Body of pancreas (tissue), 4 donors: ENCODE data around the gene MACO1.

ENCODE experiments used
- POLR2A ChIP-seq, 3 donors: fragments of 450-650 bp; IDR thresholded peaks; one replicate each; pipeline ENCODE4 v1.6.1; 2016; ENCODE audit warnings: antibody characterized with exemption in 3 of 3, mild to moderate bottlenecking in 2 of 3
- TF ChIP-seq, protein P1 (sequence below), 7 experiments: fragments of 450-650 bp in 4 of 7; fragments of 200-600 bp in 3 of 7; sonication (generic) in 3 of 7; IDR thresholded peaks; one replicate each; pipeline ENCODE4 v1.5.1; 2016 to 2019; ENCODE audit warnings: antibody characterized with exemption in 7 of 7

DNA sequence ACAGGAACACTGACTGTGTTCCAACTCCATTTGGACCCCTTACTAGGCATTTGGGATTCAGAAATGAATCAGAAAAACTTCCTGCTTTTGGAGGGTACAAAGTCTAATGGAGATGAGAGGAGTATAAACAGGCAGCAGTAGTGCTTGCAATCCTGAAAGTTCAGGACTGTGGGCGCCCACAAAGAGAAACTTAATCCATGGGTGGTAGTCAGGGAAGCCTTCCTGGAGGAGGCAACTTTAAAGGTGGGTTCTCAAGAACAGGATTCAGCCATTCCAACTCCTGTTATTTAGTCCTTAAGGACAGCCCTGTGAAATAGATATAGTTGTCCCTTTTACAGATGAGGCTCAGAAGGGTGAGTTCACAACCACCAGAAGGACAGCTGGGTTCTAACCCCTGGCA, 110.7 kb downstream of the MACO1 start:
- no peak for TF ChIP-seq POLR2A (IDR thresholded peaks at IDR 0.05)
- TF ChIP-seq, protein P1, sequence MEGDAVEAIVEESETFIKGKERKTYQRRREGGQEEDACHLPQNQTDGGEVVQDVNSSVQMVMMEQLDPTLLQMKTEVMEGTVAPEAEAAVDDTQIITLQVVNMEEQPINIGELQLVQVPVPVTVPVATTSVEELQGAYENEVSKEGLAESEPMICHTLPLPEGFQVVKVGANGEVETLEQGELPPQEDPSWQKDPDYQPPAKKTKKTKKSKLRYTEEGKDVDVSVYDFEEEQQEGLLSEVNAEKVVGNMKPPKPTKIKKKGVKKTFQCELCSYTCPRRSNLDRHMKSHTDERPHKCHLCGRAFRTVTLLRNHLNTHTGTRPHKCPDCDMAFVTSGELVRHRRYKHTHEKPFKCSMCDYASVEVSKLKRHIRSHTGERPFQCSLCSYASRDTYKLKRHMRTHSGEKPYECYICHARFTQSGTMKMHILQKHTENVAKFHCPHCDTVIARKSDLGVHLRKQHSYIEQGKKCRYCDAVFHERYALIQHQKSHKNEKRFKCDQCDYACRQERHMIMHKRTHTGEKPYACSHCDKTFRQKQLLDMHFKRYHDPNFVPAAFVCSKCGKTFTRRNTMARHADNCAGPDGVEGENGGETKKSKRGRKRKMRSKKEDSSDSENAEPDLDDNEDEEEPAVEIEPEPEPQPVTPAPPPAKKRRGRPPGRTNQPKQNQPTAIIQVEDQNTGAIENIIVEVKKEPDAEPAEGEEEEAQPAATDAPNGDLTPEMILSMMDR (IDR thresholded peaks at IDR 0.05), result no peak
